GM21447 (cell line): ENCODE measurements around the gene HSD17B2.
"Not testable (repeated sequence)": the region's sequence is repeated elsewhere in the genome, so short reads cannot be mapped to it uniquely, and the experiment has no call there.

Source experiments
- ATAC-seq: cut with Tn5 transposase; IDR thresholded peaks from one replicate; pipeline ENCODE4 v1.9.1; 2021; ENCODE audit not compliant: unreplicated experiment

The HSD17B2 gene, protein sequence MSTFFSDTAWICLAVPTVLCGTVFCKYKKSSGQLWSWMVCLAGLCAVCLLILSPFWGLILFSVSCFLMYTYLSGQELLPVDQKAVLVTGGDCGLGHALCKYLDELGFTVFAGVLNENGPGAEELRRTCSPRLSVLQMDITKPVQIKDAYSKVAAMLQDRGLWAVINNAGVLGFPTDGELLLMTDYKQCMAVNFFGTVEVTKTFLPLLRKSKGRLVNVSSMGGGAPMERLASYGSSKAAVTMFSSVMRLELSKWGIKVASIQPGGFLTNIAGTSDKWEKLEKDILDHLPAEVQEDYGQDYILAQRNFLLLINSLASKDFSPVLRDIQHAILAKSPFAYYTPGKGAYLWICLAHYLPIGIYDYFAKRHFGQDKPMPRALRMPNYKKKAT

DNA sequence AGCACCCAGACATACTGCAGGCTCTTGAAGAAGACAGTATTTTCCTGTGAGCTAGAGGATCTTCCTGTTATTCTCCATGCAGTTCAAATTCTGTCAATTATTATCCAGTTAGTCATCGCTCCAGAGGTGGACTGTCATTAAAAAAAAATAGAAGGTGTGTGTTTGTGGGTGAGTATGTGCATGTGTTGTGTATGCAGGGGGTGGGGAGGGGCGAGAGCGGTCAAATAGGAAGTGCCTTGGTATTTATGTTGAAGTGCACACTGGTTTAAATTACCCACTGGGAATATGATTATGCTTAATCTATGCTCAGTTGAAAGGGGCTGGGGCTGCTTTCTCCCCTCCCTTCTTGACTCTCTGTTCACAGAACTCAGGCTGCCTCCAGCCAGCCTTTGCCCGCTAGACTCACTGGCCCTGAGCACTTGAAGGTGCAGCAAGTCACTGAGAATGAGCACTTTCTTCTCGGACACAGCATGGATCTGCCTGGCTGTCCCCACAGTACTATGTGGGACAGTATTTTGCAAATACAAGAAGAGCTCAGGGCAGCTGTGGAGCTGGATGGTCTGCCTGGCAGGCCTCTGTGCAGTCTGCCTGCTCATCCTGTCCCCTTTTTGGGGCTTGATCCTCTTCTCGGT is at the start of gene HSD17B2:
Gene HSD17B2, plus strand, starts transcription at position 273 of the 632 bp plus-strand sequence. Its CDS starts 172 bp downstream, at position 445.
- no peak for ATAC-seq

DNA sequence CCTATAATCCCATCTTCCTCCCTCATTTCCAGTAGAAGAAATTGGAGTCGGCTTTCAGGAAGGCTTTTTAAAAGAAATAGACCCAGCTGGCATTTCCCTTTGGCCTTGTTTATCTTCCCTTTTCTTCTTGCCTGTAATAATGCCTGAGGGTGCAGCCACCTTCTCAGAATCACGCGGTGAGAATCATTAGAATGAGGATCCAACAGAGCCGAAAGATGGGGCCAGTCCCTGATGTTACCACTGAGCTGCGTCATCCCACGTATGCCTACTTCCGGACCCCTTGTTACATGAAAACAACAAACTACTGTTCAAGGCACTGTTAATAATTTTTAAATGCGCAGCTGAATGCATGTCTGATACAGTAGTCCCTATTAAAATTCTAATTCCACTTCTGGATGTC is 47.9 kb upstream of the HSD17B2 start:
- ATAC-seq: no peak

DNA sequence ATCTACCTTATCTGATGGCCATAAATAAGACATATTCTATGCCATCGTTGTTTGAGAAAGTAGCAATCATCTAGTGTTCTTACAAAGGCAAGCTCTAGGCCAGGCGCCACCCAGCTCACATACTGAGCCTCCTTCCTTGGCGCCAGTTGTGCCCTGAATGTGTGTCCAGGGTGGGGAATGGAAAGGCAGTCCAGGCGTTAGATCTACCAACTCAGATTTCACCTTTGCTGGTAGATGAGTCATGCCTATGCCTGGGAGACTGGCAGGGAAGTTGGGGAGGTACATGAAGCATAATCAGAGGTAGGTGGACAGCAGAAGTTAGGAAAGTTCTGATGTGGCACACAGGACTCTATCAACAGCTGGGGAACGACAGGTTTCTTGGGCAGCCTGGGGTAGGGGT is 47.3 kb upstream of the HSD17B2 start:
- ATAC-seq: no peak

GRCh38 chr16:81992859-81993258 is 42.2 kb upstream of the HSD17B2 start:
- ATAC-seq: no peak

- no peak for ATAC-seq
These were observed 40.6 kb upstream of the HSD17B2 start for GRCh38 chr16:81994485-81994884.

DNA sequence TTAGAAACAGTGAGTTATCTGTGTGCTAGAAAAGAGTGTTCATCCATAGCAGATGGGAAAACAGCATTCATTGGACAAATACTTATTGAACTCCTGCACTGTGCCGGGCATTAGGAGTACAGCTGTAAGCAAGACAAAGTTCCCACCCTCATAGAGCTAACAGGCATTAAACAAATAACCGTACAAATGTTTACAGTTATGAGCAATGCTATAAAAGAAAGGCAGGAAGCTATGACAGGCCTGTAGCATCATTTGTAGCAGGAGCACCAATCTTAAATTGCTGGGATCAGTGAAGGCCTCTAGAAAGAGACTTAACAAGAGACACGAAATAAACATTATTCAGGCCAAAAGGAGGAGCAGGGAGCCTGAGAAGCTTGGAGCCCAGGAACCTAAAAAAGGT is 39.4 kb upstream of the HSD17B2 start:
- ATAC-seq: no peak

- no peak for ATAC-seq
These were observed 38.2 kb upstream of the HSD17B2 start for GRCh38 chr16:81996664-81997509.

- no peak for ATAC-seq
These were observed 37.3 kb upstream of the HSD17B2 start for GRCh38 chr16:81997738-81998137.

DNA sequence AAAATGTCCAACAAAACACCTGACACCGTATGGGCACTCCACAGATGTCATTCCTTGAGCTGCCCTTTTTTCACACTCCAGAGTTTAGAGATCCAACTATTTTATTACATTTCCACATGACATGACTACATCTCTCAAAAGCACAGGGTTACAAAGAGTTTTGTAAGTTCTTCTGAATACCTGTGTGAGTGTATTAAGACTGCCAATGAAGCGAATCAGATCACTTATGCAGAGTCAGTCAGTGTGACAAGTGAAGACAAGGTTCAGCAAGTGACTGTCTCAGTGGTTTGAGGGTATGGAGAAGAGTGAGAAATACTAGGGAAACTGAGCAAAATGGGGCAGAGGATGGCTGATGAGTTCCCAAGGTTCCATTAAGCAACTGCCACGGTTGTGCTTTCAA is 32.2 kb upstream of the HSD17B2 start:
- no peak for ATAC-seq

- ATAC-seq: no peak
These were observed 30.5 kb upstream of the HSD17B2 start for GRCh38 chr16:82004601-82005000.

DNA sequence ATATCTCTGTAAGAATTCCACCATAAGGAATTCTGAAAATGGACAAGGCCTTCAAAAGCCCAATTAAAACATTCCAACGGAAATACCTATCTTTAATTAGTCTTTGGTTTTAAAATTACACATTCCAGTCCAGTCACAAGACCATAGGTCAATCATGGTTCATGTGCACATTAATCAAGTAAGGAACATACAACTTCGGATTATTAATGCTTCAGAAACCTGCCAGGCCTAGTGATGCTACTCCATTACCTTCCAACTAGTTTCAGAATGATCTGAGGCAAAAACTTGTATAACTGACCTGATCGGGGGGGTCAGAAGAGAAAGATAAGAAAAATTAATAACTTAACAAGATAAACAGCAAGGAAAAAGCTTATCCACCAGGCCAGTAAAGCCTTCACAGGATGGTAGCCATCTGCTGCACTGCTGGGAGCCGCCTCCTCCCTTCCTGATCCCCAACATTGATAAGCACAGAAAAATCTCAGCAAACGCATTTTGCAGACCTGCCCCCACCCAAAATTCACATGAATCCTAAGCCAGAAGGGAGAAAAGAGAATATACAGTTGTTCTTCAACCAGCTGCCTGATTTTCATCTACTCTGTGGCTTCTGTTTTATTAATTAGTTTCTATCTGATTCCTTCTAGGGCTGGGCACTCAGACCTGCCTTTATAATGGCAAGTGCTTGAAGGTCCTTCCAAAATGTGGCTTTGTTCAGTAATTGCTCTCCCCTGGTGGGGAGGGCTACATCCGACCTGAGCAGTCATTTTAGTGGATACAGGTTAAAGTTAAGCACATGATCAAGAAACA is 29.8 kb upstream of the HSD17B2 start:
- no peak for ATAC-seq

GRCh38 chr16:82006036-82006435 is 29.0 kb upstream of the HSD17B2 start:
- no peak for ATAC-seq

DNA sequence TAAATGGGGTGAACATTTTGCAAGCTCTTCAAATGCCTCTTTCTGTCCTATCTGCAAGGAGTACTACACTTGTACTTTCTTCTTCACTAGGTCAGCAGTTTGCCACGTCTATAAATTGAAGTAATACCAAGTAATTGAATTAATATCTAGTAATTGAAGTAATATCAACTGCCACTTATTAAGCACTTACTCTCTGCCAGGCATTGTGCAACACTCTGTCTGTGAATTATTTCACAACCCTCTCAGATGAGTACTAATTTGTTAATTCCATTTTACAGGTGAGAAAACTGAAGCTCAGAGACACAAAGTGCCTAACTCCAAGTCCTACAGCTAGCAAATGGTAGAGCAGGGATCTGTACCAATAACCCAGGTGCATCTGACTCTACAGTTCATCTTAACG is 27.9 kb upstream of the HSD17B2 start:
- ATAC-seq: no peak

- no peak for ATAC-seq
These were observed 26.0 kb upstream of the HSD17B2 start for GRCh38 chr16:82008957-82009592.

DNA sequence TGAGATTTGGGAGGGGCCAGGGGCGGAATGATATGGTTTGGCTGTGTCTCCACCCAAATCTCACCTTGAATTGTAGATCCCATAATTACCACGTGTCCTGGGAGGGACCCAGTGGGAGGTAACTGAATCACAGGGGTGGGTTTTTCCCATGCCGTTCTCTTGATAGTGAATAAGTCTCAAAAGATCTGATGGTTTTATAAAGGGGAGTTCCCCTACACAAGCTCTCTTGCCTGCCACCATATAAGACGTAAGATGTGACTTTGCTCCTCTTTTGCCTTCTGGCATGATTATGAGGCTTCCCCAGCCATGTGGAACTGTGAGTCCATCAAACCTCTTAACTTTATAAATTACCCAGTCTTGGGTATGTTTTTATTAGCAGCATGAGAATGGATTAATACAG is 25.3 kb upstream of the HSD17B2 start:
- not testable (repeated sequence) for ATAC-seq

- no peak for ATAC-seq
These were observed 24.4 kb upstream of the HSD17B2 start for GRCh38 chr16:82010649-82011048.

DNA sequence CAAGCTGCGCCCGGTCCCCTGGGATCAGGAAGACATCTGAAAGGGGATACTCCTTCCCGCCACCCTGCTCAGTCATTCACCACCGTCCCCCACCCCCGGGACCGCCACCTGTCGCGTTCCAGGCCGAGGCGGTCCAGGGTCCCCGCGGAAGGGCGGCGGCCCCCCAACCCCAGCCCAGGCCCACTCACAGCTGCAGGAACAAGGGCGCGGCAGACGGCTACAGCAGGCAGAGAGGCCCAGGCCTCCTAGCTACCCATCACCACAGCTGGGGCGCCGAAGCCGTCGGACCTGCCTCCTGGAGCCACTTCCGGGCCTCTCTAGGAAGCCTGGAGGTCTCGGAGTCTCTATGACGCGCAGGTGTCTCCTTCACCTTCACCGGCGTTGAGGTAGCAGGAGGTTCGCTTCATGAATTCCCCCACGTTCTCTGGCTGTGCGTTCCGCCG is 23.8 kb upstream of the HSD17B2 start, which contains the start of gene SDR42E1:
Gene SDR42E1, minus strand, starts transcription at position 272 of the 443 bp plus-strand sequence. CDS start 10,612 bp downstream, outside the sequence.
- peak; percentile 93 for ATAC-seq

- ATAC-seq: no peak
These were observed 21.9 kb upstream of the HSD17B2 start for GRCh38 chr16:82013139-82013538.

DNA sequence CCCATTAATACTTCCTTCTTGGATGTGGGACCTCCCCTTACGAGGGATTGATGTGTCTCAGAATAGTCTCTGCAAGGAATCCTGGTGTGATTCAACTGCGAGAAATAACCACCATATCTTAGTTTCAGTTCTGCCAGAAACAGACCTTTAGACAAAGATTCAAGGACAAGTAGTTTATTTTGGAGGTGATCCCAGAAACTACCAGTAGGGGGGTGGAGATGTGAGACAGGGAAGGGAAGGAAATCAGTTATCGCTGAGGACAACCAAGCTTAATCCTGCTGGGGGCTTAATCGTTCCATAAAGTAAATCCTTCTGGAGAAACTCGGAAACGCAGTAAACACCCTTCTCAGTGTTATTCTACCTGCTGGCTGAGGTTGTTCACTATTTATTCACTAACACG is 18.8 kb upstream of the HSD17B2 start:
- ATAC-seq: no peak

DNA sequence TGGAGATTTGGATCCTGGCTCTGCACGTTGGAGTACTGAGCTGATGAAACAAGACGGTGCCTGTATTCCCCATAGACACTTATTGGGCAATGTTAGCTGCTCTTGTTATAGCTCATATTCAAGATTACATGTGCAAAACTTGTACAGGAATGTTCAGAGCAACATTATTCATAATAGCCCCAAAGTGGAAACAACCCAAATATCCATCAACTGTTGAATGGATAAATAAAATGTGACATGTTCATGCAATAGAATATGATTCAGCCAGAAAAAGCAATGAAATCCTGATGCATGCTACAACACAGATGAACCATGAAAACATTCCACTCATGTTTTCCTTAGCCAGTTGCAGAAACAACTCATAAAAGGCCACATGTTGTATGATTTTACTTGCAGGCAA is 18.1 kb upstream of the HSD17B2 start:
- ATAC-seq: no peak
